Neutrophil (primary cell): ENCODE data around the gene ANXA2.

Experiments
- H3K27ac ChIP-seq: fragments of 200-600 bp; sonication (generic); 2 replicates; pipeline ENCODE4 v1.5.1; 2016; ENCODE audit warnings: mild to moderate bottlenecking, moderate library complexity
- H3K27me3 ChIP-seq: fragments of 200-600 bp; sonication (generic); 2 replicates; pipeline ENCODE4 v1.6.0; 2016; ENCODE audit warnings: mild to moderate bottlenecking
- H3K36me3 ChIP-seq: fragments of 200-600 bp; sonication (generic); 2 replicates; pipeline ENCODE4 v1.5.1; 2017
- H3K4me1 ChIP-seq, 2 experiments: fragments of 200-600 bp in 1 of 2; sonication (generic) in 1 of 2; 1 replicate in 1 of 2; 2 replicates in 1 of 2; pipeline versions ENCODE4 v1.5.1 to v1.6.1; 2013 to 2016; ENCODE audit warnings: low read depth in 1 of 2, low read length in 1 of 2, mild to moderate bottlenecking in 1 of 2, moderate library complexity in 1 of 2; ENCODE audit not compliant: control insufficient read depth in 1 of 2, insufficient read depth in 1 of 2
- H3K4me3 ChIP-seq, 2 experiments: fragments of 200-600 bp in 1 of 2; sonication (generic) in 1 of 2; 1 replicate in 1 of 2; 2 replicates in 1 of 2; pipeline ENCODE4 v1.5.1; 2013 to 2016; ENCODE audit warnings: low read depth in 1 of 2, low read length in 1 of 2, mild to moderate bottlenecking in 1 of 2, moderate library complexity in 1 of 2
- H3K9me3 ChIP-seq: fragments of 200-600 bp; sonication (generic); 2 replicates; pipeline ENCODE4 v1.5.1; 2016
- CTCF ChIP-seq: fragments of 200-600 bp; sonication (generic); IDR thresholded peaks from 2 replicates; pipeline ENCODE4 v1.5.1; 2016; ENCODE audit warnings: antibody characterized with exemption

The ANXA2 gene

GRCh38 chr15:60397772-60398445 lies at the start of gene ANXA2:
ANXA2 (minus strand) TSS chr15:60397986; CDS start chr15:60386075, 11,911 bp downstream.
- no peak for TF ChIP-seq CTCF
- no peaks in the 10 kb centered on the region for H3K36me3 ChIP-seq
- peaks cover 100% of the 10 kb centered on the region for H3K27me3 ChIP-seq
- H3K9me3 ChIP-seq, result no peaks in the 10 kb centered on the region
- no peak within 1 kb of the TSS for H3K27ac ChIP-seq
- peak within 1 kb of the TSS; percentile 56 to 57 for H3K4me3 ChIP-seq
- peaks cover 18 to 20% of the 10 kb centered on the region in 2 experiments for H3K4me1 ChIP-seq

GRCh38 chr15:60444289-60444912 lies 46.6 kb upstream of the ANXA2 start:
- TF ChIP-seq CTCF, result no peak
- H3K36me3 ChIP-seq, result peaks cover 33% of the 10 kb centered on the region
- no peak overlapping the region for H3K27ac ChIP-seq
- H3K27me3 ChIP-seq, result no peaks in the 10 kb centered on the region
- no peak overlapping the region for H3K4me3 ChIP-seq
- H3K9me3 ChIP-seq, result no peaks in the 10 kb centered on the region
- no peaks in the 10 kb centered on the region for H3K4me1 ChIP-seq

- Histone ChIP-seq H3K27me3 (no peaks in the 10 kb centered on the region), H3K27ac (no peak overlapping the region), H3K4me1 (no peaks in the 10 kb centered on the region), H3K36me3 (peaks cover 16% of the 10 kb centered on the region), H3K9me3 (no peaks in the 10 kb centered on the region), H3K4me3 (no peak overlapping the region)
- no peak for TF ChIP-seq CTCF
Observed at GRCh38 chr15:60442763-60443162, 45.0 kb upstream of the ANXA2 start.

- no peaks in the 10 kb centered on the region for H3K27me3 ChIP-seq
- TF ChIP-seq CTCF, result no peak
- no peaks in the 10 kb centered on the region for H3K9me3 ChIP-seq
- no peak overlapping the region for H3K27ac ChIP-seq
- peaks cover 11% of the 10 kb centered on the region for H3K36me3 ChIP-seq
- H3K4me3 ChIP-seq, result no peak overlapping the region
- H3K4me1 ChIP-seq, result no peaks in the 10 kb centered on the region
Observed at GRCh38 chr15:60442031-60442650, 44.4 kb upstream of the ANXA2 start.

GRCh38 chr15:60441331-60441730 lies 43.5 kb upstream of the ANXA2 start:
- no peak overlapping the region for H3K27ac ChIP-seq
- H3K27me3 ChIP-seq, result no peaks in the 10 kb centered on the region
- H3K9me3 ChIP-seq, result no peaks in the 10 kb centered on the region
- peaks cover 8% of the 10 kb centered on the region for H3K36me3 ChIP-seq
- H3K4me1 ChIP-seq, result no peaks in the 10 kb centered on the region
- no peak overlapping the region for H3K4me3 ChIP-seq
- no peak for TF ChIP-seq CTCF
